K562 (cell line): ENCODE measurements around the gene SLC7A5. TPM values are rescaled to one million over a fixed set of nuclear protein-coding genes. Genes with fewer than 3 reads are reported as not detected.

Source experiments
- DPF2 ChIP-seq: fragments of 450-650 bp; IDR thresholded peaks from 2 replicates; pipeline ENCODE4 v1.6.1; 2016
- ETV1 ChIP-seq: fragments of 450-650 bp; conservative IDR thresholded peaks from 2 replicates; pipeline ENCODE4 v1.6.1; 2016; ENCODE audit warnings: missing genetic modification characterization, control low read depth, low read depth, missing compliant biosample characterization
- FOXM1 ChIP-seq, 2 experiments: fragments of 450-650 bp in 1 of 2; sonication (generic) in 1 of 2; formaldehyde crosslinking in 1 of 2; IDR thresholded peaks; 2 replicates each; pipeline versions ENCODE4 v1.6.1 to v1.9.0; 2017 to 2022; ENCODE audit warnings: low read depth in 2 of 2, mild to moderate bottlenecking in 2 of 2, missing genetic modification reagents in 1 of 2, moderate library complexity in 1 of 2
- HDAC1 ChIP-seq, 2 experiments: fragments of 450-650 bp; IDR thresholded peaks; 2 replicates each; pipeline ENCODE4 v1.6.1; 2016 to 2017; ENCODE audit warnings: inconsistent platforms in 1 of 2, mild to moderate bottlenecking in 1 of 2, moderate library complexity in 1 of 2
- HES1 ChIP-seq: fragments of 450-650 bp; IDR thresholded peaks from 2 replicates; pipeline ENCODE4 v1.6.1; 2016; ENCODE audit warnings: low read depth, mild to moderate bottlenecking, moderate library complexity
- JUNB ChIP-seq: fragments of 450-650 bp; formaldehyde crosslinking; conservative IDR thresholded peaks from 2 replicates; pipeline ENCODE4 v1.4.0; 2020; ENCODE audit warnings: mild to moderate bottlenecking
- NCOR1 ChIP-seq: fragments of 450-650 bp; IDR thresholded peaks from 2 replicates; pipeline ENCODE4 v1.6.1; 2016; ENCODE audit warnings: mild to moderate bottlenecking, moderate library complexity
- PHF8 ChIP-seq: fragments of 200-600 bp; sonication (generic); IDR thresholded peaks from 2 replicates; pipeline ENCODE4 v1.6.1; 2012; ENCODE audit warnings: mixed run types, mild to moderate bottlenecking, inconsistent platforms, low read length, moderate library complexity, borderline replicate concordance
- SMAD4 ChIP-seq: fragments of 250-450 bp; sonication (Bioruptor Pico); conservative IDR thresholded peaks from 2 replicates; pipeline ENCODE4 v1.8.0; 2021; ENCODE audit warnings: inconsistent platforms, mild to moderate bottlenecking, moderate library complexity
- TAL1 ChIP-seq: fragments of 450-650 bp; IDR thresholded peaks from 2 replicates; pipeline ENCODE4 v1.6.1; 2016; ENCODE audit warnings: mild to moderate bottlenecking
- XRCC4 ChIP-seq: IDR thresholded peaks from one replicate; pipeline ENCODE4 v1.6.1; 2011; ENCODE audit not compliant: insufficient read depth, insufficient read length; ENCODE audit errors: extremely low read depth
- ZNF79 ChIP-seq: fragments of 250-450 bp; sonication (Bioruptor Pico); IDR thresholded peaks from 2 replicates; pipeline ENCODE4 v1.4.0; 2020; ENCODE audit warnings: low read depth, mild to moderate bottlenecking, moderate library complexity
- polyA plus RNA-seq, 8 experiments: library from polyadenylated mRNA; depleted of rRNA in 4 of 8; stranded (reverse) in 5 of 8; unstranded in 3 of 8; fragments of >200 nt; fragmentation: Nextera tagmentation in 2 of 8; fragmentation: Illumina TruSeq in 1 of 8; extraction: Ambion mirVana in 2 of 8; extraction: Trizol in 1 of 8; gene quantifications; 2 replicates each; pipeline versions ENCODE4 v1.2.1 to v1.2.3, GENCODE V29; 2011 to 2014; ENCODE audit warnings: inconsistent platforms in 1 of 8, missing spikeins in 1 of 8
- total RNA-seq, 7 experiments: library from RNA; depleted of rRNA in 6 of 7; stranded (reverse); fragments of >200 nt in 6 of 7; fragmentation: Illumina TruSeq in 2 of 7; extraction: Trizol in 2 of 7; gene quantifications; 2 replicates each; pipeline versions ENCODE4 v1.2.1 to v1.2.3, GENCODE V29; 2011 to 2021; ENCODE audit warnings: low replicate concordance in 1 of 7
- TF ChIP-seq, protein P1 (sequence below): sonication (generic); formaldehyde crosslinking; IDR thresholded peaks from 2 replicates; pipeline ENCODE4 v1.8.1; 2023; ENCODE audit warnings: missing genetic modification reagents, mild to moderate bottlenecking, borderline replicate concordance
- TF ChIP-seq, protein P2 (sequence below), 2 experiments: IDR thresholded peaks; 2 replicates each; pipeline ENCODE4 v1.6.1; 2011; ENCODE audit warnings: borderline replicate concordance in 1 of 2, control low read depth in 1 of 2, low read depth in 1 of 2, low read length in 1 of 2, mild to moderate bottlenecking in 1 of 2, mixed read lengths in 1 of 2, moderate library complexity in 1 of 2; ENCODE audit not compliant: insufficient read depth in 1 of 2, insufficient read length in 1 of 2, poor library complexity in 1 of 2, severe bottlenecking in 1 of 2; ENCODE audit errors: extremely low read depth in 1 of 2
- TF ChIP-seq, protein P3 (sequence below), 2 experiments: fragments of 450-650 bp in 1 of 2; sonication (generic) in 1 of 2; formaldehyde crosslinking in 1 of 2; IDR thresholded peaks in 1 of 2; conservative IDR thresholded peaks in 1 of 2; 2 replicates each; pipeline versions ENCODE4 v1.6.1 to v1.8.1; 2016 to 2023; ENCODE audit warnings: mild to moderate bottlenecking in 2 of 2, moderate library complexity in 2 of 2, inconsistent platforms in 1 of 2, missing genetic modification reagents in 1 of 2
- TF ChIP-seq, protein P4 (sequence below): fragments of 450-650 bp; formaldehyde crosslinking; IDR thresholded peaks from 2 replicates; pipeline ENCODE4 v1.4.0; 2022; ENCODE audit warnings: missing genetic modification characterization

SLC7A5 gene
- total and polyA plus RNA-seq, 9 of the 15 experiments (the other 6 are each of a cell fraction or from before 2014, with no cell fraction given), result 1.9 to 220 (median 18.6) TPM

DNA sequence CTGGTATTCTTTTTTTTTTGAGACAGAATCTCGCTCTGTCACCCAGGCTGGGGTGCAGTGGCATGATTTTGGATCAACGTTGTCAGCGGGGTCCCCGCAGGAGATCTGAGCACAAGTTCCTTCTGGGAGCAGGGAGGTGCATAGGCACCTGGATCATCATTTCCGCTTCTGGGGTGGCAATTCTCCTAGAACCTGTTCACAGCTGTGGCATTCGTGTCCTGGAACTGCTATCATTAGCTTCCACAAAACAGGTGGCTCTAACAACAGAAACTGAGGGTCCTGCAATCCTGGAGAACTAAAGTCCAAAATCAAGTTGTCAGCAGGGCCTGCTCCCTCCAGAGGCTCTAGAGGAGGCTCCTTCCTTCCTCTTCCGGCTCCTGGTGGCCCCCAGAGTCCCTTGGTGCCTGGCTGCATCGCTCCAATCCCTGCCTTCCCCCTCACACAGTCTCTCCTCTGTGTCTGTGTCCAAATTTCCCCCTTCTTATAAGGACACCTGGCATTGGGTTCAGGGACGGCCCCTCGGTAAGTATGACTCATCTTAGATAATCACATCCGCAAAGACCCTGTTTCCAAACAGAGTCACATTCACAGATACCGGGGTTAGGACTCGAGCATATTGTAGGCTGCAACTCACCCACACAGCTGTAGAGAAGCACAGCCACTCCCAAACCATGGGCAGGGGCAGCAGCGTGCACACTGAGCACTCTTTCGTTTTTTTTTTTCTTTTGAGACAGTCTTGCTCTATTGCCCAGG is 60.0 kb downstream of the SLC7A5 start (continued):
- TF ChIP-seq, protein P1, sequence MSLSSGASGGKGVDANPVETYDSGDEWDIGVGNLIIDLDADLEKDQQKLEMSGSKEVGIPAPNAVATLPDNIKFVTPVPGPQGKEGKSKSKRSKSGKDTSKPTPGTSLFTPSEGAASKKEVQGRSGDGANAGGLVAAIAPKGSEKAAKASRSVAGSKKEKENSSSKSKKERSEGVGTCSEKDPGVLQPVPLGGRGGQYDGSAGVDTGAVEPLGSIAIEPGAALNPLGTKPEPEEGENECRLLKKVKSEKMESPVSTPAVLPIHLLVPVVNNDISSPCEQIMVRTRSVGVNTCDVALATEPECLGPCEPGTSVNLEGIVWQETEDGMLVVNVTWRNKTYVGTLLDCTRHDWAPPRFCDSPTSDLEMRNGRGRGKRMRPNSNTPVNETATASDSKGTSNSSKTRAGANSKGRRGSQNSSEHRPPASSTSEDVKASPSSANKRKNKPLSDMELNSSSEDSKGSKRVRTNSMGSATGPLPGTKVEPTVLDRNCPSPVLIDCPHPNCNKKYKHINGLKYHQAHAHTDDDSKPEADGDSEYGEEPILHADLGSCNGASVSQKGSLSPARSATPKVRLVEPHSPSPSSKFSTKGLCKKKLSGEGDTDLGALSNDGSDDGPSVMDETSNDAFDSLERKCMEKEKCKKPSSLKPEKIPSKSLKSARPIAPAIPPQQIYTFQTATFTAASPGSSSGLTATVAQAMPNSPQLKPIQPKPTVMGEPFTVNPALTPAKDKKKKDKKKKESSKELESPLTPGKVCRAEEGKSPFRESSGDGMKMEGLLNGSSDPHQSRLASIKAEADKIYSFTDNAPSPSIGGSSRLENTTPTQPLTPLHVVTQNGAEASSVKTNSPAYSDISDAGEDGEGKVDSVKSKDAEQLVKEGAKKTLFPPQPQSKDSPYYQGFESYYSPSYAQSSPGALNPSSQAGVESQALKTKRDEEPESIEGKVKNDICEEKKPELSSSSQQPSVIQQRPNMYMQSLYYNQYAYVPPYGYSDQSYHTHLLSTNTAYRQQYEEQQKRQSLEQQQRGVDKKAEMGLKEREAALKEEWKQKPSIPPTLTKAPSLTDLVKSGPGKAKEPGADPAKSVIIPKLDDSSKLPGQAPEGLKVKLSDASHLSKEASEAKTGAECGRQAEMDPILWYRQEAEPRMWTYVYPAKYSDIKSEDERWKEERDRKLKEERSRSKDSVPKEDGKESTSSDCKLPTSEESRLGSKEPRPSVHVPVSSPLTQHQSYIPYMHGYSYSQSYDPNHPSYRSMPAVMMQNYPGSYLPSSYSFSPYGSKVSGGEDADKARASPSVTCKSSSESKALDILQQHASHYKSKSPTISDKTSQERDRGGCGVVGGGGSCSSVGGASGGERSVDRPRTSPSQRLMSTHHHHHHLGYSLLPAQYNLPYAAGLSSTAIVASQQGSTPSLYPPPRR, result no peak
- TF ChIP-seq ETV1, result peak; percentile 28; the same call in 1 of the 2 replicates
- TF ChIP-seq HDAC1 (IDR thresholded peaks at IDR 0.05), result no peak
- TF ChIP-seq, protein P2, sequence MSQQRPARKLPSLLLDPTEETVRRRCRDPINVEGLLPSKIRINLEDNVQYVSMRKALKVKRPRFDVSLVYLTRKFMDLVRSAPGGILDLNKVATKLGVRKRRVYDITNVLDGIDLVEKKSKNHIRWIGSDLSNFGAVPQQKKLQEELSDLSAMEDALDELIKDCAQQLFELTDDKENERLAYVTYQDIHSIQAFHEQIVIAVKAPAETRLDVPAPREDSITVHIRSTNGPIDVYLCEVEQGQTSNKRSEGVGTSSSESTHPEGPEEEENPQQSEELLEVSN (IDR thresholded peaks at IDR 0.05; ENCODE audit: borderline replicate concordance in 1 of 2, extremely low read depth in 1 of 2, insufficient read depth in 1 of 2, insufficient read length in 1 of 2, low read depth in 1 of 2, low read length in 1 of 2, poor library complexity in 1 of 2, severe bottlenecking in 1 of 2), result no peak
- no peak for TF ChIP-seq XRCC4
- no peak for TF ChIP-seq ZNF79 (CRISPR knock-in tag)
- no peak for TF ChIP-seq NCOR1
- TF ChIP-seq, protein P3, sequence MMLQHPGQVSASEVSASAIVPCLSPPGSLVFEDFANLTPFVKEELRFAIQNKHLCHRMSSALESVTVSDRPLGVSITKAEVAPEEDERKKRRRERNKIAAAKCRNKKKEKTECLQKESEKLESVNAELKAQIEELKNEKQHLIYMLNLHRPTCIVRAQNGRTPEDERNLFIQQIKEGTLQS (IDR thresholded peaks at IDR 0.05), result peak; percentile 92
- TF ChIP-seq, protein P3 (CRISPR knock-in tag; conservative IDR thresholded peaks at IDR 0.05), result no peak
- 0 out of 2 replicates have a peak, but pooled peaks have one; percentile 18 for TF ChIP-seq SMAD4 (CRISPR knock-in tag)
- no peak for TF ChIP-seq HES1
- peak; percentile 22; the same call in 1 of the 2 replicates for TF ChIP-seq TAL1
- peak; percentile 20; the same call in 1 of the 2 replicates for TF ChIP-seq JUNB
- TF ChIP-seq, protein P4, sequence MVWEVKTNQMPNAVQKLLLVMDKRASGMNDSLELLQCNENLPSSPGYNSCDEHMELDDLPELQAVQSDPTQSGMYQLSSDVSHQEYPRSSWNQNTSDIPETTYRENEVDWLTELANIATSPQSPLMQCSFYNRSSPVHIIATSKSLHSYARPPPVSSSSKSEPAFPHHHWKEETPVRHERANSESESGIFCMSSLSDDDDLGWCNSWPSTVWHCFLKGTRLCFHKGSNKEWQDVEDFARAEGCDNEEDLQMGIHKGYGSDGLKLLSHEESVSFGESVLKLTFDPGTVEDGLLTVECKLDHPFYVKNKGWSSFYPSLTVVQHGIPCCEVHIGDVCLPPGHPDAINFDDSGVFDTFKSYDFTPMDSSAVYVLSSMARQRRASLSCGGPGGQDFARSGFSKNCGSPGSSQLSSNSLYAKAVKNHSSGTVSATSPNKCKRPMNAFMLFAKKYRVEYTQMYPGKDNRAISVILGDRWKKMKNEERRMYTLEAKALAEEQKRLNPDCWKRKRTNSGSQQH (CRISPR knock-in tag), result no peak
- peak; percentile 76 for TF ChIP-seq DPF2
- no peak for TF ChIP-seq PHF8
- no peak for TF ChIP-seq FOXM1 (IDR thresholded peaks at IDR 0.05; ENCODE audit: low read depth)
- no peak for TF ChIP-seq FOXM1 (CRISPR knock-in tag; IDR thresholded peaks at IDR 0.05; ENCODE audit: low read depth)
